ENCODE results near the gene ITGB3.

The ITGB3 gene

GRCh38 chr17:47295037-47295873 lies 41.6 kb downstream of the ITGB3 start:
- DNase-seq (ENCODE audit: insufficient read length, low spot score): no peak
- FAIRE-seq: no peak
- TF ChIP-seq CTCF (IDR thresholded peaks at IDR 0.05; ENCODE audit: insufficient read depth, missing control alignments): no peak

GRCh38 chr17:47295874-47296255 lies 42.2 kb downstream of the ITGB3 start:
- DNase-seq (ENCODE audit: insufficient read length, low spot score) (no peak), FAIRE-seq (no peak)
- TF ChIP-seq CTCF (IDR thresholded peaks at IDR 0.05; ENCODE audit: insufficient read depth, missing control alignments): no peak

GRCh38 chr17:47297661-47298400 lies 44.2 kb downstream of the ITGB3 start:
- FAIRE-seq: no peak
- TF ChIP-seq CTCF (IDR thresholded peaks at IDR 0.05; ENCODE audit: insufficient read depth, missing control alignments): no peak
- no peak for DNase-seq (ENCODE audit: insufficient read length, low spot score)

GRCh38 chr17:47298712-47299111 lies 45.1 kb downstream of the ITGB3 start:
- TF ChIP-seq CTCF (IDR thresholded peaks at IDR 0.05; ENCODE audit: insufficient read depth, missing control alignments): no peak
- DNase-seq (ENCODE audit: insufficient read length, low spot score) (no peak), FAIRE-seq (no peak)

- DNase-seq (ENCODE audit: insufficient read length, low spot score) (no peak), FAIRE-seq (no peak)
- no peak for TF ChIP-seq CTCF (IDR thresholded peaks at IDR 0.05; ENCODE audit: insufficient read depth, missing control alignments)
Measured at GRCh38 chr17:47299239-47299910, 45.7 kb downstream of the ITGB3 start.

- DNase-seq (ENCODE audit: insufficient read length, low spot score) (no peak), FAIRE-seq (no peak)
- no peak for TF ChIP-seq CTCF (IDR thresholded peaks at IDR 0.05; ENCODE audit: insufficient read depth, missing control alignments)
Measured at GRCh38 chr17:47300718-47301117, 47.1 kb downstream of the ITGB3 start.

Data from D721Med (cell line).